Measurements from ENCODE around the gene SNUPN.

SNUPN gene

DNA sequence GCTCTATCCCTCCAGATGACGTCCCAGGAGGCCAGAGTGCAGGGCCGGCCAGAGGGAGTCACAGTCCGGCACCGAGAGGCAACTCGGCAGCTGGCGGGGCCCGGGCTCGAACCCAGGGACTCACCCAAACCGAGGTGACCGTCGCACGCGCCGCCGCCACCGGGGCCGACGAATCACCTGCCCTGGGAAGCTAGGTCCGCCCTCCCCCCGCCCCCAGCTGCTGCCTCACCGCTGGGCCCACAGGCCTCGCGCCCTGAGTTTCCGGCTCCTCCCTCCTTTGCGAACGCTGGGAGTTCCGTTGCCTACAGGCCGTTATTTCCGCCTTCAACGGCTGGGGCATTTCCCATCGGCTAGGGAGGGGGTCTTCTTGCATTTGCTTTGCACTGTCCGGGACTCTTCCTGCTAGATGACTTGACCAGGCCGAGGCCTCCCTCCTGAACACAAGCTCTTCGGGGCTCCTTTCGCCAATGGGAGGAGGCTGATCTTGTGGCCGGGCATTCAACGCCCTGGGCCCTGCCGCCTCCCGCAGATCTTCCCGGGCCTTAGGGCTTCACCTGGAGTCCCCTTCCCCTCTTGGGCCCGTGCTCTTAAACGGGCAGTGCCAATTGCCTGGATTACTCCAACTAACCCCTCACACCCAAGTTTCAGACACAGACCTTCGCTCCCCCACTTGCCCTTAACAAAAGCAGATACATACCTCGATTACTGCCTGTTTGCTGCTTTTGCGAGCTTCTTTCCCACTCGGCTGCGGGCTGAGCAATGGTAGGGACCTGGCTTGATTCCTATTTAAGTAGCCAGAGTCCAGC is at the start of gene SNUPN:
SNUPN (minus strand) TSS at position 184 of the 806 bp plus-strand sequence. CDS start 4,674 bp downstream, outside the sequence.
- DNase-seq, result peak; percentile 66 to 80

DNA sequence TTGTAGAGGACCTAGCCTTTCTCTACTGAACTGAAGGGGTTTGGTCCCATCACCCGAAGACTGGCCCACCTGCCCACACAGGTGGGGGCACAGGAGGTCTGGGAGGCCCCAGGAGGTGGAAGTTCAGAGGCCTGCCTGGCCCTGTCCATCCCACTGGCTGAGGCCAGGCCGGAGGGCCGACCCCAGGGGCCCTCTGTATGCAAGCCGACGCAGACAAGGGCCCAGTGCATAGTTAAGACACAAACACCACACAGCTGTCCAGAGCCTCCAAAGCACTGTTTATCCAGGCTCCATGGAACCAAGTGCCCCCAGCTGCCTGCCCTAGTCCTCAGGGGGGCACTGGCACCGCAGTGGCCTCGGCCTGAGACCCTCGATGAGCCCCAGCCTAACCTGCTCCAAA is 48.8 kb upstream of the SNUPN start:
- DNase-seq, result no peak

DNA sequence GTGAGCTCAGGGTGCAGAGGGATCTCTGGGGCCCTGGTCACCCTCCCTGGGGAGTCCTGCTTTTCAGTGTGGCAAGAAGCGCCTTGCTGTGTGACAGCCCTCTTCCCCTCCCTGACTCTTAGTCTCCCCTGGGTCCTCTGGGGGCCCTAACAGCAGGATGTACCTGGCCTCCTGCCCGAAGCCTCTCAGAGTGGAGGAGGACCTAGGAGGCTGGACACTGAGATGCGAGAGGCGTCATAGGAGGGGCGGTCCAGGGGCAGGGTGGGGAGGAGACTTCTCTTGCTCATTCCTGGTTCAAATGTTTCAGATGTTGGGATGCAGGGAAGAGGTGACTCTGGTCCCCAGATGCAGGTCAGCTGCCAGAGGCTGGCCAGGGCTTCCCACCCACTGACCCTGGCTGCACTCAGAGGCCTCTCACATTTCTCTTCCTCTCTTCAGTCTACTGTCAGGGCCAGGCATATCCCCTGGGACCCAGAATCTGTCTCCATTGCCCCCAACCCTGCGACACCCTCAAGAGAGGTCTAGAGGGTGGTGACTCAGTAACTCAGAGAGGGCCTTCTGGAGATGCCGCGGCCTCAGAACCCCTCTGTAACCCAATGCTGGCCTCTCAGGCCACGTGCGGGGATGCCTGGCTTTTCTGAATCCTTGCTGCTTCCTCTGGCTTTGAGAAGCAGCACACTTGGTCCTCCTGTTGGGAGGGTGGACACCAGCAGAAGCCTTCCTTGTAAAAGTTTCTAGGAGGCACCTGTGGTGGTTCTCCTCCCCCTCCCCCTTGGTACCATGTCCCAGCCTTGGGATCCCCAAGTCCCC is 48.1 kb upstream of the SNUPN start:
- no peak for DNase-seq

DNA sequence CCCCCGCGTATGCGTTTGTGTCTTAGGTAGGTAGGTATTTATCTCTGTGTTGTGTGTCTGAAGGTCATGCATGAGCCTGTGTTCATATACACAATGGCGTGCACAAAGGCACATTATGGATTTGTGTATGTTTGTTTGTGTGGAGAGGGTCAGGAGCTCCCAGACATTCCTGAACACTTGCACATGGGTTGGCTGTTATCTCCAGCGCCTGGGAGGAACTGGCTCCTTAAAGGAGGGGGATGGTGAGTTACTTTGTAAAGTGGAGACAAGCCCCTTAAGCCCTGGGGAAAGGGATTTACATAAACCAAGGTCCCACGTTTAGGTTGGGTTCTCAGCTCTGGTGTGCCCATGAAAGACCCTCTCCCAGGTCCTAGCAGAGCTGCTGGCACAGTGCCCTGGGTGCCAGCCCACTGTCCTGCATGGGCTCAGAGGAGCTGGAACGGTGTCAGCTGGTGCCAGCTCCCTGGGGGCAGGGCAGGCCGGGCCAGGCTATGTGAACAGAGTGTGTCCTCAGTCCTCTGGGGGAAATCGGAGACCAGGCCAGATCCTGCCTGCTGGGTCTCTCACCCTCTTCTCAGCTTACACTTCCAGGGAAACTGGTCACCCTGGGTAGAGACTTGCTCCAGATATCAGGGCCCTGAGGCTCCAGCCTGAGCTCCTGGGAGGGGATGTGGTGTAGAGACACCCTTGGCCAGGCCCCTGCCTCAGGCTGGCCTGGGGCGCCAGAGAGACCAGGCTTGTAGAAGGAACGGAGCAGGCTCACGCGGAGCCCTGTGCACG is 47.3 kb upstream of the SNUPN start:
- no peak for DNase-seq

DNA sequence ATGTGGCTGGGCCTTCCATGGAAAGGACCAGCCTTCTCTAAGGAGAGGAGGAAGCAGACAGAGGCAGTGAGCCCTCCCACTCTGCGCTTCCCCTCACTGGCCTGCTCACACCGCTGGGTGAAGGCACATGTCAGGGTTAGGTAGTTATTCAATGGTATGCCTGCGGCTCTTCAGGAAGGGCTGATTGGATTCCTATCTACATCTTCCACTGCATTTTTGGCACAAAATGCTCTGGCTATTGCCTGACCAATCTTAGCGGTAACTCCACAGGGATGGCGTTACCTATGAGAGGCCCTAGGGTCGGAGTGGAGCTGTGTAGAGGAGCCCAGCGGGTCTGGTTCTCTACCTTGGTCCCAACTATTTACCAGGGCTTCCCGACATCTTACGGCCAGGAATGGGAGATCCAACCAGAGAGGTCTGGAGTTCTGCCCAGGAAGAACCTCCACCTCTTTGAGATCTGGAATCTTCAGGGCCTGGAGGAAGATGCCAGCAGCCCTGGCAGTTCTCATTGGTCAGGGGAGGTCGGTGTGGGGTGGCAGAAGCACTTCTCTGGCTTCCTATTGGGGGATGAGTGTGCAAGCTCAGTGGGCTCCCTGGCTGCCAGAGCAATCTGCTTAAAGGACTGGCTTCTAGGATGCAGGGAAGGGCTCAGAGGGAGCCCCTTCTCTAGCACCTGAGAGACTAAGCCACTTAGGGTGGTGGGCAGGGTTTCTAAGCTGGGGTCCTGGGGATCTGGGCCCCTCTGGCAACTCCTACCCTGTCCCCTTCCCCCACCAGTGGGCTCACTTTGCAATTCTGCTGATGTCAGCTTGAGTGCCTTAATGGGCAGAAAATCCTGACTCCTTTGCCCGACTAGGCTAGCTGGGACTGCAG is 46.4 kb upstream of the SNUPN start:
- DNase-seq, result no peak

DNA sequence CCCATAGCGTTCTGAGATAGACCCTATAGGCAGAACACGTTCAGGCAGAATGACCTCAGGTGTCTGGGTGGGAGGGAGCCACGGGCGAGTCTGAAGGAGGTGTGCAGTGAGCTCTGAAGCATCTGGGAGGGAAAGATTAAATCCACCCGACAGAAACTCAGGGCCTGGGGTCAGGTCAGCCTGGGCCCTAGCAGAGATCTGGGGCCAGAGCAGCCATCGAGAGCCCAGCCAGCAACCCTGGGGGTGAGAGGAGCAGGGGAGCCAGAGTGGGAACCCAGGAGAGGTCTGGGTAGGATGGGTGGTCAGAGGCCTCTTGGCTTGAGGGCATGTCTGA is 44.3 kb upstream of the SNUPN start:
- DNase-seq, result no peak

GRCh38 chr15:75669191-75669878 is 43.8 kb upstream of the SNUPN start:
- no peak for DNase-seq

DNA sequence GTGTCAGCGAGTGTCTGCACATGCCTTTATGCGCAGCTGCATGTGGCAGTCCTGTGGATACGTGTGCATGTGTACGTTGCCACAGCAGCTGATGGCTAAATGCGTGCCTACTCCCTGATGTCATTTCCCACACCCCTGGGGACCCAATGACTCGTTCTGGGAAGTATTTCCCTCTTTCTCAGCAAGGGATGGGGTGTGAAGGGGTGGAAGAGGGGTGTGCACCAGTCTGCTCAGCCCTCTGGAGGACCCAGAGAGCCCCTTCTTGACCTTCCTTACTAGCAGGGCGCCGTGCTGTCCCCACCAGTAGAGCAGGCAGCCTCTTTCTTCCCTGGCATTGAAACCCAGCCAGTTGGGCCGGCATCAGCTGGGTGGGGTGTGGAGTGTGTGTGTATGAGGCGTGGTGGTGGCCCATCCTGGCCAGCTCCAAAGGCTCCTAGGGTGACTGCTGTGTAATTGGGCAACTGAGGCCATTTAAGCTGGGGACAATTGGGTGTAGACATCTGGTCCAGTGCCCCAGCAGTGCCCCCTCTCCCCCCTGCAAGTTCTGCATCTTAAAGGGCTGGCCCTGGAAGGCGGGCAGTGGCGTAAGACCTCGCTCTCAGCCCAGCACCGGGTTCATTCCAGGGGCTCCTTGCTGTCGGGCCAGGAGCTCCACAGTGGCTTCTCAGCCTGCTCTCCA is 41.4 kb upstream of the SNUPN start:
- DNase-seq, result no peak

DNA sequence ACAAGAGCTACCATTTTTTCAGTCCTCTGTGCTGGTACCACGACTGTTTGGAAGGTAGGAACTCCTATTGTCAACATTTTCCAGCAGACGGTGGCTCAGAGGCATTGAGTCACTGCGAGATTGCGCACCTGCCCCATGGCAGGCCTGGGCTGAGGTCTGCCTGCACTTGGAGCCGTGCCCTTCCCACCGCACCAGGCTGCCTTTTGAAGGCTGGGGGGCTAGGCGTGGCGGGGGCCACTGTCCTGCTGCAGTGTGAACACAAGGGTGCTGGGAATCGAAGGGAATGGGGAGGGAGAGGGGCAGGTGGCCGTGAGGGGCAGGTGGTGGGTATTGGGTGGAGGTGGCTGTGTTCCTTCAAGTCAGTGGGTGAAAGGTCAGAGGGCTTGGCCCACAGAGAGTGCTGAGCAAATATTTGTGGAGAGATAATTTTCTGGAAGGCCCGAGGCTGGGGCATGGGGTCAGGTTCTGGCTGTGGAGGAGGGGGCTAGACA is 38.5 kb upstream of the SNUPN start:
- DNase-seq, result no peak

GRCh38 chr15:75662823-75663519 is 37.4 kb upstream of the SNUPN start:
- no peak for DNase-seq

GRCh38 chr15:75661756-75662140 is 36.2 kb upstream of the SNUPN start:
- no peak for DNase-seq

- no peak for DNase-seq
Measured at GRCh38 chr15:75661100-75661755, 35.7 kb upstream of the SNUPN start.

DNA sequence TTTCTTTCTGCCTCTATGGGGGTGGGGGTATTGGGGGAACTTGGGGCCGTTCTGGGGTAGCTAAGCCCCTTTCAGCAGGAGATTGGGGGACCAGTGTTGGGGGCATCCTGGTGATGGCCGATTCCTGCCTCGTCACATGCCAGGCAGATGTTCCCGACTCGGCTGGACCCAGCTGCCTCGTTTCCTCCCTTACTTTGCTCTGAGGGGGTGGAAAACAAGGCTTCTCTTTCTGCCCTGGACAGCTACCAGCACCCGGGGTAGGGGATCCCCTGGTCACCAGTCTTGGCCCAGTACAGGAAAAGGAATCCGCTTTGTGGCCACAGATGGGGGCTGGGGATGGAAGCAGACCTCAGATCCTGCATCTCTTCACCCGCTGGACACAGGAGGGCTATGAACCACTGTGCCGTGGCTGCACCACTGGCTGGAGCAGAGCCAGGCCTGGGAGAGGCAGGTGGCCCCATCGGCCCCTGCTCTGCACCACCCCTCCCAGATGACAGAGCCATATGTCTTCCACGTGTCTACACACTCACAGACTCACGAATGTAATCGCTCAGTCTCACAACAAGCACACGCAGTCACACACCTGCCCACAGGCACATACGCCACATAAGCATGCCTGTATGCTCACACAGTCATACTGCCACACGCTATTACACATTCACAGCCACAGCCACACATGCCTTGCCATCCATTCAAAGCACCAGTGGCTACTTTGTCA is 34.6 kb upstream of the SNUPN start:
- no peak for DNase-seq

GRCh38 chr15:75659141-75659771 is 33.7 kb upstream of the SNUPN start:
- no peak for DNase-seq

GRCh38 chr15:75656813-75657212 is 31.3 kb upstream of the SNUPN start:
- no peak for DNase-seq

GRCh38 chr15:75656331-75656730 is 30.8 kb upstream of the SNUPN start:
- DNase-seq, result no peak

DNA sequence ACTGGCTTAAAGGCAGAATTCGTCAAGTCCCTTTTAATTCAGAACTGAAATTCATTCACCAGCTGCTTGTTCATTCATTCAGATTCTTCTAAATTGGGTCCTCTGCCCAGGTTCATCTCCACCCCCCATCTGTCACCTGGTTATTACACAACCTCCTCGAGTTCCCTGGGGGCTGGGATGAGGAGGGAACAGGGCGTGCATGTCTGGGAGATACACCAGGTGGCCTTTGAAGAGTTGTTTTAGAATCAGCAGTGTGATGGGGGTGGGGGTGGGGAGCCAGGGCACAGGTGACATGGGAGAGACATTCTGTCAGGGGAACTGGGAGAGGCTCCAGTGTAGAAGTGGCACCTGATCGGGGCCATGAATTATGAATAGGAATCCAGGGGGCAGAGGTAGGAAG is 30.4 kb upstream of the SNUPN start:
- no peak for DNase-seq

GRCh38 chr15:75654201-75654907 is 28.8 kb upstream of the SNUPN start:
- no peak for DNase-seq
